ENCODE measurements around the gene AGAP6.
"Not testable (repeated sequence)": the region's sequence is repeated elsewhere in the genome, so short reads cannot be mapped to it uniquely, and the experiment has no call there.

The AGAP6 gene

DNA sequence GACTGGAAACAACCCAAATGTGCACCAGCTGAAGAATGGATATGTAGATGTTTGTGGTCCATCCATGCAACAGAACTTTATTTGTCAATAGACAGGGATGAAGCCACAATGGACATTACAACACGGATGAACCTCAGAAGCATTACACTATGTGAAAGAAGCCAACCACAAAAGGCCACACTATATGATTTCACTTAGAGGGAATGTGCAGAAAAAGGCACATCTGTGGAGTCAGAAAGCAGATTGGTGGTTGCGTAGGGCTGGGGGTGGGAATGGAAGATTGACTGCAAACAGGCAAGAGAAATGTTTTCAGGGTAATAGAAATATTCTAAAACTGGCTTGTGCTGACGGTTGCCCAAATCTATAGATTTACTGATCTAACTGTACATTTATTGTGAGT is 45.3 kb downstream of the AGAP6 start:
- Histone ChIP-seq H3K4me1 (ENCODE audit: low read length) (no peaks in the 10 kb centered on the region), H3K9ac (ENCODE audit: low read length) (no peak overlapping the region), H3K4me2 (ENCODE audit: low read length) (no peak overlapping the region), H2AFZ (ENCODE audit: low read depth, low read length) (no peak overlapping the region), H3K4me3 (ENCODE audit: low read length) (no peak overlapping the region), H3K79me2 (ENCODE audit: low read length) (no peaks in the 10 kb centered on the region), H3K9me3 (ENCODE audit: insufficient read depth, low read length) (no peaks in the 10 kb centered on the region), H3K36me3 (replicated peaks; ENCODE audit: low read depth, low read length) (no peaks in the 10 kb centered on the region), H3K27me3 (ENCODE audit: low read depth, low read length) (no peaks in the 10 kb centered on the region), H3K27ac (ENCODE audit: low read length) (no peak overlapping the region), H4K20me1 (ENCODE audit: insufficient read depth, low read length) (no peaks in the 10 kb centered on the region)
- TF ChIP-seq, protein P1, sequence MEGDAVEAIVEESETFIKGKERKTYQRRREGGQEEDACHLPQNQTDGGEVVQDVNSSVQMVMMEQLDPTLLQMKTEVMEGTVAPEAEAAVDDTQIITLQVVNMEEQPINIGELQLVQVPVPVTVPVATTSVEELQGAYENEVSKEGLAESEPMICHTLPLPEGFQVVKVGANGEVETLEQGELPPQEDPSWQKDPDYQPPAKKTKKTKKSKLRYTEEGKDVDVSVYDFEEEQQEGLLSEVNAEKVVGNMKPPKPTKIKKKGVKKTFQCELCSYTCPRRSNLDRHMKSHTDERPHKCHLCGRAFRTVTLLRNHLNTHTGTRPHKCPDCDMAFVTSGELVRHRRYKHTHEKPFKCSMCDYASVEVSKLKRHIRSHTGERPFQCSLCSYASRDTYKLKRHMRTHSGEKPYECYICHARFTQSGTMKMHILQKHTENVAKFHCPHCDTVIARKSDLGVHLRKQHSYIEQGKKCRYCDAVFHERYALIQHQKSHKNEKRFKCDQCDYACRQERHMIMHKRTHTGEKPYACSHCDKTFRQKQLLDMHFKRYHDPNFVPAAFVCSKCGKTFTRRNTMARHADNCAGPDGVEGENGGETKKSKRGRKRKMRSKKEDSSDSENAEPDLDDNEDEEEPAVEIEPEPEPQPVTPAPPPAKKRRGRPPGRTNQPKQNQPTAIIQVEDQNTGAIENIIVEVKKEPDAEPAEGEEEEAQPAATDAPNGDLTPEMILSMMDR (IDR thresholded peaks at IDR 0.05; ENCODE audit: low read depth, low read length): no peak
- TF ChIP-seq EZH2phosphoT487 (IDR thresholded peaks at IDR 0.05; ENCODE audit: low read depth): no peak

DNA sequence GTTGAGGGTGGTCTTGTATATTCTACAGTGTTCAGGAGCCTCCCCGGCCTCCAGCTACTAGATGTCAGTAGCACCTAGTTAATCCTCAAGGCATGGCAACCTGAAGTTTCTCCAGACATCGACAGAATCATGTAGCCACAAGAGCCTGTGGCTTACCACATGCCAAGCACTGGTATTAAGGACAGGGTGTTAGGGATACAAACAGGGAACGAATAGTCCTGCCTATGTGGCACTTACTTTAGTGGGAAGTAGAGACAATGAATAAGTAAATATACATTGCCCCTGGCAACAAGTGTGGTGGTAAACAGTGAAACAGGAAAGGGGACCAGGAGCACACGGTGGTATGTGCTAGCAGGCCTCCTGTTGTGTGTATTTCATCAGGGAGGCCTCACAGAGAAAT is 47.1 kb downstream of the AGAP6 start:
- H4K20me1 ChIP-seq (ENCODE audit: insufficient read depth, low read length); H3K9me3 ChIP-seq (ENCODE audit: insufficient read depth, low read length); H3K4me2 ChIP-seq (ENCODE audit: low read length); H3K4me3 ChIP-seq (ENCODE audit: low read length); H3K27me3 ChIP-seq (ENCODE audit: low read depth, low read length); H3K36me3 ChIP-seq (replicated peaks; ENCODE audit: low read depth, low read length); H2AFZ ChIP-seq (ENCODE audit: low read depth, low read length); H3K27ac ChIP-seq (ENCODE audit: low read length); H3K79me2 ChIP-seq (ENCODE audit: low read length); H3K4me1 ChIP-seq (ENCODE audit: low read length); H3K9ac ChIP-seq (ENCODE audit: low read length): not testable (repeated sequence)

DNA sequence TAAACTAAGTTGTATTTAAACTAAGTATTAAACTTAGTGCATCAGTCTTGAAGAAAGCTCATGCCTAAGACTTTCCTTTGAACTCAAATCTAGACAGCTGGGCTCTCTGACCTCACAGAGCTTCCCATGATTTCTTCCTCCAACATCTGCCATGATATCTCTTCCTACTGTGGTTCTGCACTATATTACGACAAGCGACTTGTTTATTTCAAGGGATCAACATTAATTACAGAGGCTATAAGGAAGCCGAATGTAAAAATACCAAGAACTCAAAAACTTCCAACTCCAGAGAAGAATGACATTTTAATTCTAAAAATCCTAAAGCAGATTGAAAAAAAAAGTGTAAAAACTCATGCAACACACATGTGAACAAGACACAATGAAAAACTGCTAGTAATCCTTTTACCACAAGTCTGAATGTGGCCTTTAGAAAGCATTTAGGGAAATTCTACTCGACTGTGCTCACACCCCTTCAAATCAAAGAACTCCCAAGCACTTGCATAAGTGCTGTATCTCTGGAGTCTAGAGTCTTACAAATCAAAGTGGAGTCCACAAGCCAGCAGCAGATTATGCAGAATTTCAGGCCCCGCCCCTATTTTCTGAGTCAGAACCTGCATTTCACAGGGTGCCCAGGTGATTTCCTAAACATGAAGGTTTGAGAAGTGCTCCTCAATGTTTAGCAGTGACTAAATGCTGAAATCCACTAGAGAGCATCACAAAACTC is 56.9 kb downstream of the AGAP6 start:
- Histone ChIP-seq H3K9ac (ENCODE audit: low read length) (no peak overlapping the region), H3K36me3 (replicated peaks; ENCODE audit: low read depth, low read length) (no peaks in the 10 kb centered on the region), H3K9me3 (ENCODE audit: insufficient read depth, low read length) (no peaks in the 10 kb centered on the region), H3K79me2 (ENCODE audit: low read length) (no peaks in the 10 kb centered on the region), H3K27ac (ENCODE audit: low read length) (no peak overlapping the region), H3K4me1 (ENCODE audit: low read length) (no peaks in the 10 kb centered on the region), H4K20me1 (ENCODE audit: insufficient read depth, low read length) (no peaks in the 10 kb centered on the region), H2AFZ (ENCODE audit: low read depth, low read length) (no peak overlapping the region), H3K4me3 (ENCODE audit: low read length) (no peak overlapping the region), H3K4me2 (ENCODE audit: low read length) (no peak overlapping the region), H3K27me3 (ENCODE audit: low read depth, low read length) (no peaks in the 10 kb centered on the region)
- no peak for TF ChIP-seq EZH2phosphoT487 (IDR thresholded peaks at IDR 0.05; ENCODE audit: low read depth)
- TF ChIP-seq, protein P1 (IDR thresholded peaks at IDR 0.05; ENCODE audit: low read depth, low read length): no peak

DNA sequence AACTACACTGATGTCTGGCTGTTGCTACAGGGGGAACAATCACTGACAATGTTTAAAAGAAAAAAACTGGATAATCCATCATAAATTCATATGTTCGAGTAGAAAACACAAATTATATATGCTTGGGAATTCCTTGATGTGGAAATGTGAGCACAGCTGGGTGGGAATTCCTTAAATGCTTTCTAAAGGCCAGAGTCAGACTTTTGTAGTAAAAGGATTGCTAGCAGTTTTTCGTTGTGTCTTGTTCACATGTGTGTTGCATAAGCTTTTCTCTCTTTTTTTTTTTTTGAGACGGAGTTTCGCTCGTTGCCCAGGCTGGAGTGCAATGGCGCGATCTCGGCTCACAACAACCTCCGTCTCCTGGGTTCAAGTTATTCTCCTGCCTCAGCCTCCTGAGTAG is 58.3 kb downstream of the AGAP6 start:
- not testable (repeated sequence) for H3K9me3 ChIP-seq (ENCODE audit: insufficient read depth, low read length); H3K9ac ChIP-seq (ENCODE audit: low read length); H3K79me2 ChIP-seq (ENCODE audit: low read length)

DNA sequence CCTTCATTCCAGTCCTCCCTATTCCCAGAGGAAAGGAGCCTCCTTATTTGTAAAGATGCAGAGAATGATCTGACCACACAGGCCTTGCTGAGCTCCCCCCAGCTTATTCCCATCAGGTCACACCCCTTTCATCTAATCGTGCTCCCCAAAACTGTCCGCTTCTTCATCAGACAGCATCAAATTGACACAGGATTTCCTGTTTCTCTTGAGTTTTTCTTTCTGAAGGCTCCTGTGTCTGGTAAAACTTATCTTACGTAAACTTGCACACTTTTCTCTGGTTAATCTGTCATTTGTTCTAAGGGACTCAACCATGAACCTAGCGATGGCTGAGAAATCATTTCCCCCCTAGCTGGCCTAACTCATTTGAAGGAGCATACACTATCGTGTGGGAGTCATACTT is 59.4 kb downstream of the AGAP6 start:
- not testable (repeated sequence) for H3K79me2 ChIP-seq (ENCODE audit: low read length); H3K9ac ChIP-seq (ENCODE audit: low read length); H3K27ac ChIP-seq (ENCODE audit: low read length); H4K20me1 ChIP-seq (ENCODE audit: insufficient read depth, low read length); H3K36me3 ChIP-seq (replicated peaks; ENCODE audit: low read depth, low read length); H2AFZ ChIP-seq (ENCODE audit: low read depth, low read length); H3K4me2 ChIP-seq (ENCODE audit: low read length); H3K9me3 ChIP-seq (ENCODE audit: insufficient read depth, low read length); H3K4me3 ChIP-seq (ENCODE audit: low read length); H3K27me3 ChIP-seq (ENCODE audit: low read depth, low read length); H3K4me1 ChIP-seq (ENCODE audit: low read length)

More for the DNA sequence above, 58.3 kb downstream of the AGAP6 start:
- not testable (repeated sequence) for H4K20me1 ChIP-seq (ENCODE audit: insufficient read depth, low read length); H3K4me3 ChIP-seq (ENCODE audit: low read length); H3K27ac ChIP-seq (ENCODE audit: low read length); H2AFZ ChIP-seq (ENCODE audit: low read depth, low read length); H3K36me3 ChIP-seq (replicated peaks; ENCODE audit: low read depth, low read length); H3K27me3 ChIP-seq (ENCODE audit: low read depth, low read length); H3K4me2 ChIP-seq (ENCODE audit: low read length); H3K4me1 ChIP-seq (ENCODE audit: low read length)

DNA sequence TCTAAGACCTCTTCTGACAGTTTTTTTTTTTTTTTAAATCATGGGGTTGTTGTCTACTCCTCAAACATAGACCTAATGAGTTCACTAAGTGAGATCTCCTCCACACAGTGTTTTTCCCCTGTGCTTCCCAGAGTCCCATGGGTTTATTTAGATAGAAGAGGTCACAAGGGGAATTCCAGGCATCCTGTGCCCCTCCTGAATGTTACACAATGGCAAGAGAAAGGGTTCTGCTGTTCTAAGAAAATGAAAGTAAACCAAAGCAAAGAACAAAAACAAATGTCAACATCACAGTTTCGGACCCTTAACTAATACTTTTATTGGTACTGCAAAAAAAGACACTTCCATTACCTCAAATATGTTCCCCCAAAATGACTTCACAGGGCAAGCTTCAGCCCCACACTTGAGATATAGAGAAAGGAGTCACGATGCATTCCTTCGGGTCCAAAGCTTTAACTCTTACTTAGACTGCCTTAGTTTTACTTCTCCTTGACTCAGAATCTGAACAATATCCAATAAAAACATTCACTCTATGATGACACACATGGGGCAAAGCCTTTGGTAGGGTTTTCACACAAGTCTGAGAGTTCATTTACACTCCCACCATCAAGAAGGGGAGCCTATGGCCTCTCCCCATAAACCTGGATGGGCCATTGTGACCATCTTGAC is 63.9 kb downstream of the AGAP6 start:
- not testable (repeated sequence) for H3K36me3 ChIP-seq (replicated peaks; ENCODE audit: low read depth, low read length); H3K9me3 ChIP-seq (ENCODE audit: insufficient read depth, low read length); H3K4me3 ChIP-seq (ENCODE audit: low read length); H3K9ac ChIP-seq (ENCODE audit: low read length); H3K4me2 ChIP-seq (ENCODE audit: low read length); H3K27ac ChIP-seq (ENCODE audit: low read length); H2AFZ ChIP-seq (ENCODE audit: low read depth, low read length); H3K79me2 ChIP-seq (ENCODE audit: low read length); H4K20me1 ChIP-seq (ENCODE audit: insufficient read depth, low read length); H3K27me3 ChIP-seq (ENCODE audit: low read depth, low read length); H3K4me1 ChIP-seq (ENCODE audit: low read length)

DNA sequence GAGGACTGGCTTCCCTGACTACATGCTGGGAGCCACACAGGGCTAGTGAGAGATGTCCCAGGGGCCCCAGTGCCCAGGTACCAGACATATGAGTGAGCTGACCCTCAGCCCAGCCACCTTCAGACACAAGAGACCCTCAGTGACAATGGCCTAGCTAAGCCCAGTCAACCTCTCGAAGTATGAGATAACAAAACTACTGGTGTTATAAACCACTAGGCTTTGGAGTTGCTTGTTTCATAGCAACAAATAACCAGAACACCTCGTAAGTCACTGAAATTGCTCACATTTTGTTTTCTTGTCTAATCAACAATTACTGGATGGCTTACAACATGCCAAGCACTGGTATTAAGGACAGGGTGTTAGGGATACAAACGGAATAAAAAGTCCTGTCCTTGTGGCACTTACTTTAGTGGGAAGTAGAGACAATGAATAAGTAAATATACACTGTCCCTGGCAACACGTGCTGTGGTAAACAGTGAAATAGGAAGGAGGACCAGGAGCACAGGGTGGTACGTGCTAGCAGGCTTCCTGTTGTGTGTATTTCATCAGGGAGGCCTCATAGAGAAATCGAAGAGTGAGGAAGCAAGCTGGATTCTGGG is 64.7 kb downstream of the AGAP6 start:
- not testable (repeated sequence) for H3K79me2 ChIP-seq (ENCODE audit: low read length); H3K36me3 ChIP-seq (replicated peaks; ENCODE audit: low read depth, low read length); H3K9ac ChIP-seq (ENCODE audit: low read length); H3K4me1 ChIP-seq (ENCODE audit: low read length); H2AFZ ChIP-seq (ENCODE audit: low read depth, low read length); H4K20me1 ChIP-seq (ENCODE audit: insufficient read depth, low read length); H3K27me3 ChIP-seq (ENCODE audit: low read depth, low read length); H3K4me3 ChIP-seq (ENCODE audit: low read length); H3K4me2 ChIP-seq (ENCODE audit: low read length); H3K9me3 ChIP-seq (ENCODE audit: insufficient read depth, low read length); H3K27ac ChIP-seq (ENCODE audit: low read length)
